A673 (cell line): ENCODE measurements around the gene PCDHGB1. TPM values are rescaled to one million over a fixed set of nuclear protein-coding genes. Genes with fewer than 3 reads are reported as not detected.
"Not testable (repeated sequence)": the region's sequence is repeated elsewhere in the genome, so short reads cannot be mapped to it uniquely, and the experiment has no call there.

ENCODE experiments used
- BruUV-seq: library from RNA; stranded (reverse); fragments of 400-500 nt; replicated peaks from 2 replicates; lab custom pipeline; 2021; lab: Mats Ljungman, UMichigan
- CTCF ChIA-PET: fragments of 300-600 bp; sonication (Branson Sonifier 250); formaldehyde crosslinking; loops from one replicate; lab custom pipeline; 2022; ENCODE audit warnings: antibody characterized with exemption; lab: Charles Lee
- POLR2A ChIA-PET: fragments of 300-600 bp; sonication (Branson Sonifier 250); formaldehyde crosslinking; loops from one replicate; lab custom pipeline; 2022; ENCODE audit warnings: antibody characterized with exemption; ENCODE audit not compliant: low non-redundant PET; lab: Charles Lee
- DNase-seq: peaks from one replicate; pipeline ENCODE4 v3.0.0-alpha.2; 2015; ENCODE audit warnings: low spot score
- H3K27ac ChIP-seq: fragments of 200-600 bp; sonication (generic); 2 replicates; pipeline ENCODE4 v1.5.1; 2016; ENCODE audit warnings: mixed run types, low read depth, mild to moderate bottlenecking, mixed read lengths, antibody characterized with exemption, low read length; ENCODE audit not compliant: poor library complexity, severe bottlenecking
- H3K27me3 ChIP-seq: fragments of 200-600 bp; sonication (generic); replicated peaks from 2 replicates; pipeline ENCODE4 v1.6.1; 2017; ENCODE audit warnings: mixed run types, low read depth, mild to moderate bottlenecking, mixed read lengths, antibody characterized with exemption, low read length; ENCODE audit not compliant: insufficient read depth, poor library complexity
- H3K36me3 ChIP-seq: fragments of 200-600 bp; sonication (generic); 2 replicates; pipeline ENCODE4 v1.6.1; 2016; ENCODE audit warnings: mixed run types, mild to moderate bottlenecking, mixed read lengths, antibody characterized with exemption, low read length; ENCODE audit not compliant: insufficient read depth, poor library complexity, severe bottlenecking
- H3K4me1 ChIP-seq: fragments of 200-600 bp; sonication (generic); 2 replicates; pipeline ENCODE4 v1.6.1; 2017; ENCODE audit warnings: mixed run types, mild to moderate bottlenecking, mixed read lengths, antibody characterized with exemption, low read length; ENCODE audit not compliant: insufficient read depth, poor library complexity, severe bottlenecking
- H3K4me3 ChIP-seq: fragments of 200-600 bp; sonication (generic); 2 replicates; pipeline ENCODE4 v1.5.1; 2016; ENCODE audit warnings: low read depth, mixed run types, mild to moderate bottlenecking, mixed read lengths, low read length; ENCODE audit not compliant: poor library complexity, severe bottlenecking
- H3K9me3 ChIP-seq: fragments of 200-600 bp; sonication (generic); 2 replicates; pipeline ENCODE4 v1.6.1; 2016; ENCODE audit warnings: mixed run types, low read depth, mild to moderate bottlenecking, mixed read lengths, antibody characterized with exemption, low read length; ENCODE audit not compliant: poor library complexity, severe bottlenecking
- EZH2 ChIP-seq: fragments of 200-600 bp; sonication (generic); IDR thresholded peaks from 2 replicates; pipeline ENCODE4 v1.6.1; 2017; ENCODE audit warnings: borderline replicate concordance, low read depth, mild to moderate bottlenecking, mixed read lengths, antibody characterized with exemption, low read length; ENCODE audit not compliant: poor library complexity, severe bottlenecking
- intact Hi-C: fragments of 100-400 bp; cut with micrococcal nuclease; formaldehyde crosslinking; loops from one replicate; pipeline ENCODE4 v1.10.0; 2022; ENCODE audit not compliant: unreplicated experiment
- total RNA-seq: library from RNA; stranded (reverse); gene quantifications from 2 replicates; pipeline ENCODE4 v1.2.3, GENCODE V29; 2021
- TF ChIP-seq, protein P1 (sequence below): fragments of 300-800, 200-600 bp; sonication (generic); conservative IDR thresholded peaks from 2 replicates; pipeline ENCODE4 v1.5.1; 2017; ENCODE audit warnings: low read depth, mild to moderate bottlenecking, antibody characterized with exemption, low read length, moderate library complexity, mixed read lengths

PCDHGB1 gene
- total RNA-seq, 1 experiment from 2014 or later, result 7.6 TPM

DNA sequence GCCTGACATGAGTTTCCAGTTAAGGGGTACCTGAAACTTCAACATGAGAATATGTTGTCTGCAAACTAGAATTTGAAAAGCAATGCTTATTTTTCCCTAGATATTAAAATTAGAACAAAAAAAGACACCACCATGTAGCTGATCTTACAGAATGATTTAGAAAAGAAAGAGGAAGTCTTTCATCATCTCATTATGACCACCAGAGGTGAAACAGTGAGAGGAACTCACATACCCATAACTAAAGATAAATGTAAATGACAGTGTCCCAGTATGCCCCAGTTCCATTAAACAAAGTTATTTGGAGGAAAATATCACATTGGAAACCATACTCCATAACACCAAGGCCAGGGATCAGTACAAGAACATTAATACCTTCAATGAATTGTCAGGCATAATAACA is 36.2 kb upstream of the PCDHGB1 start:
- peaks cover 32% of the 10 kb centered on the region for H3K36me3 ChIP-seq
- peaks cover 55% of the 10 kb centered on the region for H3K9me3 ChIP-seq
- no peaks in the 10 kb centered on the region for H3K4me1 ChIP-seq
- BruUV-seq, result no TSS peak
- CTCF ChIA-PET, result no interaction called here
- no peak for TF ChIP-seq EZH2
- TF ChIP-seq, protein P1, sequence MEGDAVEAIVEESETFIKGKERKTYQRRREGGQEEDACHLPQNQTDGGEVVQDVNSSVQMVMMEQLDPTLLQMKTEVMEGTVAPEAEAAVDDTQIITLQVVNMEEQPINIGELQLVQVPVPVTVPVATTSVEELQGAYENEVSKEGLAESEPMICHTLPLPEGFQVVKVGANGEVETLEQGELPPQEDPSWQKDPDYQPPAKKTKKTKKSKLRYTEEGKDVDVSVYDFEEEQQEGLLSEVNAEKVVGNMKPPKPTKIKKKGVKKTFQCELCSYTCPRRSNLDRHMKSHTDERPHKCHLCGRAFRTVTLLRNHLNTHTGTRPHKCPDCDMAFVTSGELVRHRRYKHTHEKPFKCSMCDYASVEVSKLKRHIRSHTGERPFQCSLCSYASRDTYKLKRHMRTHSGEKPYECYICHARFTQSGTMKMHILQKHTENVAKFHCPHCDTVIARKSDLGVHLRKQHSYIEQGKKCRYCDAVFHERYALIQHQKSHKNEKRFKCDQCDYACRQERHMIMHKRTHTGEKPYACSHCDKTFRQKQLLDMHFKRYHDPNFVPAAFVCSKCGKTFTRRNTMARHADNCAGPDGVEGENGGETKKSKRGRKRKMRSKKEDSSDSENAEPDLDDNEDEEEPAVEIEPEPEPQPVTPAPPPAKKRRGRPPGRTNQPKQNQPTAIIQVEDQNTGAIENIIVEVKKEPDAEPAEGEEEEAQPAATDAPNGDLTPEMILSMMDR, result no peak
- DNase-seq, result no peak
- intact Hi-C loops, result no loop called here
- no peak overlapping the region for H3K4me3 ChIP-seq
- H3K27ac ChIP-seq, result no peak overlapping the region
- no peaks in the 10 kb centered on the region for H3K27me3 ChIP-seq
- POLR2A ChIA-PET, result no interaction called here

DNA sequence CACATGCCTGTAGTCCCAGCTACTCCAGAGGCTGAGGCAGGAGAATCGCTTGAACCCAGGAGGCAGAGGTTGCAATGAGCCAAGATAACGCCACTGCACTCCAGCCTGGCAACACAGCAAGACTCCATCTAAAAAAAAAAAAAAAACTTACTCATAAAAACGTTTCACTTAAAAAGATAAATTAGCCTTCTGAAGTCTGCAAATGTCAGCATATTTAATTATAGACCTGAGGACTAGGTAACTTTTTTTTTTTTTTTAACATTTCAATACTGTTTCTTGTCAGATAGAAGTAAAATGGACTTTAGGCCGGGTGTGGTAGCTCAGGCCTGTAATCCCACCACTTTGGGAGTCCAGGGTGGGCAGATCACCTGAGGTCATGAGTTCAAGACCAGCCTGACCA is 32.9 kb upstream of the PCDHGB1 start:
- POLR2A ChIA-PET, DNase-seq, H3K4me1 ChIP-seq, CTCF ChIA-PET, BruUV-seq, H3K4me3 ChIP-seq, H3K27me3 ChIP-seq, intact Hi-C loops, H3K27ac ChIP-seq: not testable (repeated sequence)
- H3K36me3 ChIP-seq, result peaks cover 43% of the 10 kb centered on the region
- H3K9me3 ChIP-seq, result peaks cover 75% of the 10 kb centered on the region

DNA sequence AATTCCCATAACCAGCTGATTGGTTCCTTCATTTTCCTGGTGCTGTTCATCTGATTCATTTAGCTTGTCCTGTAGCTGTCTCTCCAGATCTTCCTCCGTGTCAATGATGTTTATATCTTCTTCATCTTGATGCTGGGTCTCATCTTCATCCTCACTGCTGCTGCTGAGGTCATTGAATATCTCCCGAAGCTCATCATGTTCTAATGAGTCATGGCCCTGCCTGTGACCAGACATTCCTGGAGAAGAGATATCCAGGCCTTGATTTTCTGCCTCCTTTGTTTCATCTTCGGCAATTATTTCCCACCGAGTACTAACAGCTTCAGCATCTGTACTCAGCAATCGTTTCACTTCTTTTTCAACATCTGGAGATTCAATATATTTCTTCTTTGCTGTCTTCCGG is 30.7 kb upstream of the PCDHGB1 start:
- Histone ChIP-seq H3K9me3 (peaks cover 64% of the 10 kb centered on the region), H3K27ac (no peak overlapping the region), H3K4me1 (no peaks in the 10 kb centered on the region), H3K36me3 (peaks cover 39% of the 10 kb centered on the region), H3K27me3 (no peaks in the 10 kb centered on the region), H3K4me3 (peak overlapping the region; percentile 78)
- DNase-seq, result no peak
- BruUV-seq, result no TSS peak
- ChIA-PET CTCF (interaction anchor here (0.8 to 1.9 kb wide), 2 partner anchors 31 to 245 kb away, joined by 3 to 8 read pairs; partner anchors contain the start of gene PCDHGB1), POLR2A (no interaction called here)
- intact Hi-C loops, result no loop called here
- TF ChIP-seq, protein P1, result no peak
- TF ChIP-seq EZH2, result no peak

DNA sequence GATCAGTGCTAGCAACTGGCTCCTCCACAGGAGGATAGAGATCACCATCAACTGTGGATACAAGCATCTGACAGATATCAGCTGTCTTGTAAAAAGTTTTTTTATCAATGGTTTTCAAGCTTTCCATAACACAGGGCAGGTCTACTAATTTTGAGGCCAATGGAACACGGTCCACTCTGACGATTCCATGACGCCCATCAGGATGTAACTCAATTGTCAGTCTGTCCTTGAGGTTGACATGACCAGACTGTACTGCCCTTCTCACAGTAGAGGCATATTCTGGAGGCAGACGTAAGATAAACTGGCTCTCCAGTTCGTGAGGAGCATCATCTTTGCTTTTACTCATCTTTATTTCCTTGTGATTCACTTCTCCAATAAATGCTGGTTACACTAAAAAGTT is 30.2 kb upstream of the PCDHGB1 start:
- ChIA-PET POLR2A (no interaction called here), CTCF (interaction anchor here (0.5 to 1.9 kb wide), 5 partner anchors 31 to 244 kb away, joined by 3 to 9 read pairs (median 4); partner anchors contain the start of genes PCDHB14, PCDHB5 and PCDHGB1)
- peak overlapping the region; percentile 78 for H3K4me3 ChIP-seq
- H3K9me3 ChIP-seq, result peaks cover 59% of the 10 kb centered on the region
- DNase-seq, result peak; percentile 9
- no TSS peak for BruUV-seq
- intact Hi-C loops, result loop anchor here (1.0 kb wide), 1 partner anchor 242 kb away; no protein-coding TSS in a partner anchor
- TF ChIP-seq, protein P1, result no peak
- no peak for TF ChIP-seq EZH2
- peak overlapping the region; percentile 97 for H3K27ac ChIP-seq
- H3K4me1 ChIP-seq, result no peaks in the 10 kb centered on the region
- peaks cover 39% of the 10 kb centered on the region for H3K36me3 ChIP-seq
- H3K27me3 ChIP-seq, result no peaks in the 10 kb centered on the region
